IPS-11a (cell line): Measurements from ENCODE around the gene PARM1.
"Not testable (repeated sequence)": the region's sequence is repeated elsewhere in the genome, so short reads cannot be mapped to it uniquely, and the experiment has no call there.

Experiments used
- H3K4me3 ChIP-seq: one replicate; pipeline ENCODE4 v1.5.1; 2013; ENCODE audit warnings: low read depth, low read length, control low read depth

The PARM1 gene

DNA sequence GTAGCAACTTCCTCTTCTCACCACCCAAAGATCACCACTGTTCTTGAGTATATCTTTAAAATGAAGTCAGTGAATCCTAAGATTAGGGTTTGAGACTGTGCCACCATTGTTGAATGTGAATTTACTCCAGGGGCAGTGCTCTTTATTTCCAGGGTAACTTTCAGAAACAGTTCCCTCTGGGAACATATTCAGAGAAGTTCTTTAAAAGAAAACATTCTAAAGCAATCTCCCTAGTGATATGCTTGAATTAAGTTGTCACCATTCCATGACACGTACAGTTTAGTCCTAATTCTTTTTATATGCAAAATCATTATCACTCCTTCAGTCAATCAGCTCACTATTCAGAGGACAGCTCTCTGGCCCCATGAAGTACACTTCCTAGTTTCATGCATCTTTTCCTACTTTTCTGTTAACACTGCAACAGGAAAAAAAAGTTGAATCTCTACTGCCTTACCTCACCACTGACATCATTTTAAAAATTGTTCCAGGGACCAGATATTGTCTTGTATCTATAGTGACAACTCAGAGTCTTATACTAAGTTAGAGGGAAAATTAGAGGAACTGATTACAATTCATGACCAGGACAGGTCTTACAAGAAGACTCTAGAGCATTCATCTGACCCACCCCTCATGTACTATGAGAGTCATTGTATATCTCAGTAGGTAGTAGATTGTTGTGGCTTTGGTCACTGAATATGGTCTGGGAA is 49.8 kb downstream of the PARM1 start:
- H3K4me3 ChIP-seq, result no peak overlapping the region

DNA sequence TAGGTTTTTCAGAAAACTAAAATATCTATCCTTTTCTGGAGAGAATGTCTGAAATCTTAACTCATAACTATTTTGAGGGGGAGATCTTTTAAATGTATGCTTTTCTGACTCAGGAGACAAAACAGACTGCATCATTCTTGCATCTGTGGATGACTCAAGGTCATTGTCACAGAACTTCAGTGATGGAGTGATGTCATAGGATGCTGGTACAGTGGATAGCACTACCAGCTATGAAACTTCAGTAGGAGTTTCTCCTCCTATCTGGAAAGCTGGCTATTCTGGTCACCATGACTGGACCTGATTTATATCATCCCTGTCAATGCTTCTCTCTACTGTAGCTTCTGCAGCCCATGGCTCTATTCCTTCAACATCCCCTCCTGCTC is 50.3 kb downstream of the PARM1 start:
- H3K4me3 ChIP-seq, result no peak overlapping the region

DNA sequence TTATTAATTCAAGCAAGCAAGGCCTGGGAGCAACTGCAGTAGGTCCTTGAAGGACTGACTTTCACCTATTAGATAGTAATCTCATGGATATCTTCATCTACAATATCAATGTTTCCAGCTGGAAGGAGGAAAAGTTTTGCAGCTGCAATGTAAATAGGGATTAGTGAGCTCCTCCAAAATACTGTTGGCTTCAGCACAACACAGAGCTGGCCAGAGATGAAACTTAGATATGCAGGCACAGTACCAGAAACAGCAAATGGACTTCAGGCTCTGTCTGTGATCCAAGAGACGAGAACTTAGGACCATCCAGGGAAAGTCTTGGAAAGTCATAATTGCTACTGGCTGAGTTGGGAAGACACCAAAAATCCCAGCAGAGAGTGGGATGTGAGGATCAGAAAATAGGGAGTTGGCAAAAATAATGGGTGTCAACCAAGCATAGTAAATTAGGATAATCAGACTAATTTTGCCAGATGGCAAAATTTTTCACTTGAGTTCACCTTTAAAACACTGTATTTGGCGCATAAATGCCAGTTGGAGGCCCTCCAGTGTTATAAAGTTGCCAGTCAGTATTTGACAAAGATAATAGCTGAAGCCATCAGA is 57.5 kb downstream of the PARM1 start:
- no peak overlapping the region for H3K4me3 ChIP-seq

DNA sequence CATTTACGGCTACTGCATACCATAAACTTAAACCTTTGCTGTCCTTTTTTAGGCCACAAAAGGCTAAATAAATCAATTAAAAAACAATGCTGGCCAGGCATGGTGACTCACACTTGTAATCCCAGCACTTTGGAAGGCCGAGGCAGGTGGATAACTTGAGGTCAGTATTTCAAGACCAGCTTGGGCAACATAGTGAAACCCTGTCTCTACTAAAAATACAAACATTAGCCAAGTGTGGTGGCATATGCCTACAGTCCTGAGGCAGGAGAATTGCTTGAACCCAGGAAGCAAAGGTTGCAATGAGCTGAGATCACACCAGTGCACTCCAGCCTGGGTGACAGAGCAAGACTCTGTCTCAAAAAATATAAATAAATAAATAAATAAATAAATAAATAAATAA is 61.5 kb downstream of the PARM1 start:
- not testable (repeated sequence) for H3K4me3 ChIP-seq

DNA sequence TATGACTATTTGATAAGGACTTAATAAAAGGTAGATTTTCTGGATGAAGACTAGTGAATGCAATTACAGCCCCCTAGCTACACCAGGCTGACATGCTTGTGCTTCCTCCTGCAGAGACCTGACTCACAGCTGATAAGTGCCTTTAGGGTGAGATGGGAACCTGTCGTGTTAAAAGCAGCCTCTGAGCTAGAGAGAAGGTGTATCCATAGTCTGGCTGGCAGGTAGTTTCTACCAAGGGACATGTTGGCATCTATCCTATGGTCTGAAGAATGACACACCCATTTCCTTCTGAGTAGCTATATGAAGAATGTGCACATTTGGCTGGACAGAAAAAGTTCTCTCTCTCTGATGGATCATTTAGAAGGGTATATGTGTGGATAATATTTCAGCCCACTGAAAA is 64.1 kb downstream of the PARM1 start:
- no peak overlapping the region for H3K4me3 ChIP-seq

DNA sequence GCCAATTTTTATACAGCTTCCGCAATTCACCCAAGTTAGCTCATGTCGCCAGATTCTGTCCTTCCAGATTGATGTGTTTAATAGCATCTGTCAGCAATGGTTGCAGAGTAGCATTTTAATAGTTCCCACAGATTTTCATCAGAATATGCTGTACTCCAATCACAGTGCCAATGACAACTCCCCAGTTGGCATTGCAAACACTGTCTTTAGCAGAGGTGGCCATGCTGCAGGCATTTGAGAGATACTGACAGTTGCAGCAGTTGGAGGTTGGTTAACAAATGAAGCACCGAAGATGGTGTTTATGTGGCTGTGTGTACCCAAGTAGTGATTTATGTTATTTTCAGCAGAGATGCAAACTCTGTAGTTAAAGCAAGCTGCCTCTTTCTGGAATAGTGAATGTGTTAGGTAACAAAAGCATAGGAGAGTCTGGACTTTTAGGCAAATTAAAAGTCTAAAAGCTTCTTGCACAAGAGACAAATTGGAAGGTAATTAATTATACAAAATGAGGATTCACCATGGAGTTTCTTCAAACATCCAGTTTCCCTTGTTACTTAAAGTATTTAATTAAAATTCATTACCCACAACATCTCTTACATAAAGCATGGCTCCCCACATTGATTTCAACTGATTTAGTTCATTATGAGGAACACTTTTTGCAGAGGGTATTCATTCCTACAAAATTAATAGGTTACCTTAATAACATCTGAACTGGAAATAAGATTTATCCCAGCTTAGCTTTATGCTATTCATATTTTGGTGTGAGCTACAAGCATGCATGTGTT is 65.2 kb downstream of the PARM1 start:
- H3K4me3 ChIP-seq, result no peak overlapping the region

DNA sequence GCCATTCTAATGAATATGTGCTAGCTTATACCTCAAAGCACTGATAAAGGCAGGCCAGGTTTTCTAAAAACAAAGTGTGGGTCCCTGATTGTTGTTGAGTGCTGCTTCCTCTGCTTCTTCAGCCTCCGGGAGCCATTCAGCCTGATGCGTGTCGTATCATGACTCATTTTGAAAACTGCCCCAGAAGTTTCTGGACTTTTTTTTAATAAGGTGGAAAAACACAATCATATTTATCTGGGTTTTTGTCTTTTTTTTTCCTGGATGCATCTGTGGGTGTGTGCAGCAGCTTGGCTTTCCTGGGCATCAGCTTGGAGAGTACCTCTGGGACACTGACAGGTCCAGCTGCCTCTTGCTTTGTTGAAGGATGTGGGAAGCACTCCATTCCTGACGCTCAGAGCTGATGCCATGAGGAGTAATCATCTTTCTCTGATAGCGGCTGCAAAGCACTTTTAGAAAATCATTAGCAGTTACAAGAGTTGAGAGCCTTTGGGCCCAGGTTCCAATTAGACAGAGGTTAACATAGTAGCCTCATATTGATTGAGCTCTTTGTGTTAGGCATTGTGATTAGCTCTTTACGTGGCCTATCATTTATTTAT is 66.9 kb downstream of the PARM1 start:
- no peak overlapping the region for H3K4me3 ChIP-seq

DNA sequence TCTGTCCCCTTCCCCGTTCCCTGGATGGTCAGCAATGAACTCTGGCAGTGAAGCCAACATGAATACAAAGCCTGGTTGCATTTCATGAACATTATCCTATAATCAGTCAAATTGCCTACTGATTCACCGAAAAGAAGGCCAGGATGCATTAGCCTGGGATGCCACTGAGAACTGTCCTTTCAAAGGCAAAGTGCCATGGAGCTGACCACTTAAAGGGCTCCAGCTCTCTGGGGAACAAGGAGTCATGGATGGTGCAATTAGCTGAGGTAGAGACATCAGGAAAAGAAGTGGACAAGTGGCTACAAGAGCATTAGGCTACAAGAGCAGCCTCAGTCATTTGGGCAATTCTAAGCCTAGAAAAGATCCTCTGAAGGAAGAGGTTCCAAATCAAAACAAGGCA is 69.0 kb downstream of the PARM1 start:
- no peak overlapping the region for H3K4me3 ChIP-seq

DNA sequence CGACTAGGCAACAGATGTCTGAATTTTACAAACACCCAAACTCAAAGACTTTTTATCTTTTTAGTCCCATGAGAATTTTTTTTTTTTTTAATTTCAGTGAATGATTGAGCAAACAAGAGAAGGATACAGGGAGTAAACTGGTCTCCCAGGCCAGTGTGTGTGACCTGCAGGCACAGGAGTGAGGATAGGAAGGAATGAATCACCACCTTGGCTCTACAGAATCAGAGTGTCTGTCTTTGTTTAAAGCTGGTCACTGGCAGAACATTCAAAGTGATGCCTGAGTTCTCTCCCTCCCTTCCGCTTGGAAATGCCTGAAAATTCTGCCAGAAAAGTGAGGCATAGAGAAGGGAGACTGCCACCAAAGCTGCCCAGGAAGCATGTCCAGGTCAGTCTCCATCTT is 69.5 kb downstream of the PARM1 start:
- H3K4me3 ChIP-seq, result no peak overlapping the region

DNA sequence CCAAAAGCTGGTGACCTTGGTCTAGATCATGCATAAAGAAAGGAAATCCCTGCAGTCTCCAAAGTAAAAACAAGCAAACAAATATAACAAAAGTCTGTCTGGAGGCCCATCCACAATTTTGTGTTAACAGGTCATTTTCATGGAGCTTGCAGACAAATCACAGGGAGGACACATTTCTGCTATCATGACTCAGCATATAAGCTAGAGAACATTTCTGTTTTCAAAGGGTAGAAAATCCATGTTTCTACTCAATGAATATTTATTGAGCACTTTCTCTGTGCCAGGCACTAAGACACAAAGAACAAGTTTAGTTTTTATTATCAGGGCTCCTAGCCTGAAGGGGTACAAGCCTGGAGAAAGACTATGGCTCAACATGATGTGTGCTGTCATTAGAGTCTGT is 71.1 kb downstream of the PARM1 start:
- H3K4me3 ChIP-seq, result no peak overlapping the region

DNA sequence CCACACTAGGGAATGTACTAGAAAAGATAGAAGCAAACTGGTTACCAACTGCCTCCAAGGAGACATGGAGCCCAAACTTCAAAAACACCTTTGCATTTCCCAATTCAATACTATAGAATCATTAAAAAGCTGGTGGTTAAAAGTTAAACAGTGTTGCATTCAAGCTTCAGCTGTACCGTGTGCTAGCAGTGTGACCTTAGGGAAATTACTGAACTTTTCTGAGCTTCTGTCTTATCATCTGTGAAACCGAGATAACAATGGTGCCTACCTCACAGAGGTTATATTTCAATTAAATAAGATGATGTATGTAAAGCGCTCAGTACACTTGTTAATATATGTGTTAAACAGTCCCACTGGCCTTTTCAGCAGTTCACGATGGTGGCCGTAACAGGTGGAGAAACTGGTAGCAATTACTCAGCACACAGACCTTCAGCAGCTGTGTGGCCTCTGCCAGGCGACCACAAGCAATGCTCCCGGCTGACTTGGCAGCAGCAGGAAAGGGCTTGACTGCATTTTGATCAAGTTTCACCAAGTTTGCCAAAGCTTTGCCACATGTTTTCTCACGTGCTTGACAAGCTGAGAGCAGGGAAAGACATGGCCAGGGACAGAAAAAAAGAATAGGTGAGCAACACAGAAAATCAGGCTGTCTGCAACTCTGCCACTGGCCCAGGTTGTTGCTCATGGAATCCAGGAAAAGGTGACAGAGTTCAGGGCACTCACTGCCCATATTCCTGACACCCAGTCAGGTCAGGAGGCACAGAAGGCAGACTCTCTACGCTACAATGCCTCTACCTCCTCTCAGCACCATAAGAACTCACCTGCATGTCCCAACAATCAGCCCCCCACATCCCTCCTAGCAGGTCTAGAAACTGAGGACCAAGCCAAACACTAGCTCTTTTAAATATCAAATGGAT is 72.1 kb downstream of the PARM1 start:
- H3K4me3 ChIP-seq, result no peak overlapping the region

DNA sequence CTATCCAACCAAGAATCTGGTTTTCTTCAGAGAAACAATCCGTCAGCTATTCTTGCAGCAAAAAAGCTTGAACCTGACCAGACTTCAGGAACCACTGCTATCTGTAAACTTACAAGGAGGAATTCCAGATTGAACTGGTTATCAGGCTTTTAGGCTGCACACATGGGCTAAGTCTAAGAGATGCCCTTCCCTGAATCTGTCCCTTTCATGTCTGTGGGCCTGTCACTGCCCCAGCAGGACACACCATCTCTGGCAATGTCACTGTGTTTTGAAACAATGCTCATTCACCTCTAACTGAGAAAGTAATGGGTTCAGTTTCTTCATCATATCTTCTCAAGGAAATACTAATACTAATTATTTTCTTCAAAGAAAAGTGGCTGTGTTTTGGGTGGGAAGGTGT is 72.8 kb downstream of the PARM1 start:
- H3K4me3 ChIP-seq, result no peak overlapping the region

DNA sequence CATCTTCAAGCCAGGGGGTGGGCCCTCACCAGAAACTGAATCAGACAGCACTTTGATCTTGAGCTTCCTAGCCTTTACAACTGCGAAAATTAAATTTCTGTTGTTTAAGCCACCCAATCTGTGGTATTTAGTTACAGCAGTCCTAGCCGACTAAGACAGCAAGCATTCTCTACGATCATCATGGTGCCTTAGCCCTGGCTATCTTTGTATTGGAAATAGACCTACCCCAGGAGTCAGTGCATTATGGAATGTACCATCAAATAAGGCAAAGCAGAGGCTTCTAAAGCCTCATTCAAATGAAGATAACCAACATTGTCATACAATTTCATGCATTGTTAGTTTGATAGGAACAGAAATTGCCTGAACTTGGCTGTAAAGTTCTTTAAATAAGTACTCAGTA is 75.0 kb downstream of the PARM1 start:
- no peak overlapping the region for H3K4me3 ChIP-seq

DNA sequence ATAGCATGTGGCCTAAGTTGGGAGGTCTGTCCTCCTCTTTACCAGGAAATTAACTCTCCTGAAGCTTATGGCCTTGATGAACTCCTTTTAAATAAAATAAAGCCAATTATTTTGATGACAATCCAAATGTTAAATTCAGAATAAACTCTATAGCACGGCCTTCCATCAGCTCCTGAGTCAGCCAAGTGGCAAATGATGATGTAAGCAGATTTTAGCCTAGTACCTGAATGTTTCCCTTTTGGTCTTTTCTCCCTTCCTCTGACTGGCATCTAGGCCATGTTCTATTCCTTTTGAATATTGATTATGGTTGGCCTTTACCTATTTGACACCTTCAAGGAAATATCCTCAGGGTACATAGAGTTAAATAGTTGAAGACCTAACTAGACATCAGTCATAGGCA is 76.2 kb downstream of the PARM1 start:
- H3K4me3 ChIP-seq, result no peak overlapping the region

DNA sequence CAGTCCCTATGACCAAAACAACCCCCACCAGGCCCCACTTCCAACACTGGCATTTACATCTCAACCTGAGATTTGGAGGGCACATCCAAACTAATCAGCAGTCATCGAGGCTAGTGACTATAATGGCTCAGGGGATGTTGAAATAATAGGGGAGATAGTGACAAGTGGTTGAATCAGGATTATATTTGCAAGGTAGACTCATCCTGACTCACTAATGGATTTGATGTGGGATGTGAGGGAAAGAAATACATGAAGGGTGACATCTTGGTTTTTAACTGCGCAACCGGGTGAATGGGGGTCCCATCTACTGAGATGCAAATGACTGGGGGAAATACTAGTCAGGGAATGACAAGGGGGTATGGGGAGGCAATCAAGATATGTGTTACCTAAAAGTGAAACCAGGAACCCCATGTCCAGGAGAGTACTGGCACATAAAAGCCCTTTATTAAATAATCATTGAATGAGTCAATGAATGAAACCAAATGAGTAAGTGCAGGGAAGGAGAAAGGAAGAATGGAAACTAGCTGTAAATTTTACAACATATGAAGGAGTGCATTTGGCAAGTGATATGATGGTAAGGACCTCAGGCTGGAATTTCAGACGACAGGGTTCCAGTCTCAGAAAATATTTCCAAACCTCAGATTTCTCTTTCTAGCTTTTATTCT is 78.3 kb downstream of the PARM1 start:
- no peak overlapping the region for H3K4me3 ChIP-seq

DNA sequence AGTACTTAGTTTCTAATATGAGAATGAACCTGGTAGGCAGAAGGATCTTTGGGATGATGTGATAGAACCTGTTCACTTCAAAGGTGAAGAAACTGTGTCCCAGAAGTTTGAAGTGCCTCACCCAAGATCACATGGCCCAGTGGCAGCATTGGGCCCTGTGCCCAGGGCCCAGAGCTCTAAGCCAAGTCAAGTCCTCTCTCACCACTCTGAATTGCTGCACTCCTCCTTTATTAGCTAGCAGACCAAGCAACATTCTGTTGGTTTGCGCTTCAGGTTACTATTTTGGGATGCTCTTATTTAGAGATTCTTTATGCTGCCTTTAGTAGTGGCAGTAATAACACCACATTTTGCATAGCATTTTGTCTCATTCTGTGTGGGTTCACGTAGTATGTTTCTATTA is 82.7 kb downstream of the PARM1 start:
- no peak overlapping the region for H3K4me3 ChIP-seq

DNA sequence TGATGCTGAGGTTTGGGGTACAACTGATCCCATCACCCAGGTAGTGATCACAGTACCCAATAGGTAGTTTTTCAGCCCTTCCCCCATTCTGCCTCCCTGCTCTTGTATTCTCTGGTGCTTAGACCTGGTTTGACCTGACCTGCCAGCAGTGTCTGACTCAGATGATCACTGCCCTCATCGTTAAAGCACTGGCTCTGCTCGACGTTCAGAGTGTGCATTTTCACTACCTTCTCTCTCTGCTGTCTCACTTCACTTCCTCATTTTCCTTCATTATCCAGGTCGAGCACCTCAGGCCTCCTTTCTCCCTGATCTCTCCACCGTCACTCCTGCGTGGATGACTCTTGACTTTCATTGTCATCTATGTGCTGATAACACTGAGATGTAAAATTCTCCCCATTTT is 83.6 kb downstream of the PARM1 start:
- no peak overlapping the region for H3K4me3 ChIP-seq

DNA sequence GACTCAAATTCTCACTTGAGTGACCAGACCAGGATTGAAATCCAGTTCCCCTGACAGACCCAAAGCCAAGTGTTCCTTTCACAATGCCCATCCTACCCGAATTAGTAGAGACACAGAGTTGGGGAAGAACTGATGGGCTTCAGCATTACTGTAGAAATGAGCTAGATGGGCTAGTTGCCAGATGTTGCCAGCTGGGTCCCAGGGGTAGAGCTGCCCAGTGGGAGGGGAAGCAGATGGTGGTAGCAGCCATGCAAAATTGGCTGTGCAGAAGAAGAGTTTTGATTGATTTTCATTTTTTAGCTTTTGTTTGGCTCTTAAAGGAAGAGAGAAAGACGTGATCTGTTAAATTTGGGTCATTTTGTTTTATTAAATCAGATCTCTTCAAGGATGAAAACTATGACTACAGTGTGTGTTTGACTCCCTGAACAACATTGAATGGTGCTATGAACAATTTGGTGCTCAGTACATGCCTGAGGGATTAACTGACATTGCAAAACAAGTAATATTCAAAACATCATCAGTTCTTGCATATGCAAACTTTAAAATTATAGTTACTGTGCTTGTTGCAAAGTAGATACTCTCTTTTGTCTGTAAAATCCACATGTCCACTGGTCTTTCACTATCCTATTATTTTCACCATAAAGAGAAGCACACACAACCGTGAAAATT is 86.0 kb downstream of the PARM1 start:
- H3K4me3 ChIP-seq, result no peak overlapping the region

DNA sequence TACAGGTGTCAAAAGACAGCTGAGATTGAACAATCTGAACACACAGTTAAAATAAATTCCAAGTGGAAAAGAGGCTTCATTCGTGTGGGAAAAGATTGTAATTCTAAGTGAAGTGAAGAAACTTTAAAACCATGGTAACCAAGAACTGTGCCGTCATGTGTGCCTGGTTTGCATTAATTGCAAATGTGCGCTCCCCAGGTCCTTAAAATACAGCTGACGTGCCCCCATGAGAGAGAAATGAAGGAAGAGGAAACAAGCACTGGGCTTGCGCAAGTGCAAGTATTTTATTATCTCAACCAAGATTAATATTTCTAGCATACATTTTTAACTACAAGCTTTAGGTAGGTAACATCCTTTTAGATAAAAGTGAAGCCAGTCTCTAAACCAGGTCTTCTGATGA is 92.5 kb downstream of the PARM1 start:
- no peak overlapping the region for H3K4me3 ChIP-seq
